Measurements from ENCODE around the gene PRKRA. TPM values are rescaled to one million over a fixed set of nuclear protein-coding genes. Genes with fewer than 3 reads are reported as not detected.
A peak's percentile ranks its signal among the peaks of the same experiment; 100 is the strongest.

Gene PRKRA
- total RNA-seq, 6 experiments from 2014 or later, result 11.2 to 20.5 (median 14.4) TPM

DNA sequence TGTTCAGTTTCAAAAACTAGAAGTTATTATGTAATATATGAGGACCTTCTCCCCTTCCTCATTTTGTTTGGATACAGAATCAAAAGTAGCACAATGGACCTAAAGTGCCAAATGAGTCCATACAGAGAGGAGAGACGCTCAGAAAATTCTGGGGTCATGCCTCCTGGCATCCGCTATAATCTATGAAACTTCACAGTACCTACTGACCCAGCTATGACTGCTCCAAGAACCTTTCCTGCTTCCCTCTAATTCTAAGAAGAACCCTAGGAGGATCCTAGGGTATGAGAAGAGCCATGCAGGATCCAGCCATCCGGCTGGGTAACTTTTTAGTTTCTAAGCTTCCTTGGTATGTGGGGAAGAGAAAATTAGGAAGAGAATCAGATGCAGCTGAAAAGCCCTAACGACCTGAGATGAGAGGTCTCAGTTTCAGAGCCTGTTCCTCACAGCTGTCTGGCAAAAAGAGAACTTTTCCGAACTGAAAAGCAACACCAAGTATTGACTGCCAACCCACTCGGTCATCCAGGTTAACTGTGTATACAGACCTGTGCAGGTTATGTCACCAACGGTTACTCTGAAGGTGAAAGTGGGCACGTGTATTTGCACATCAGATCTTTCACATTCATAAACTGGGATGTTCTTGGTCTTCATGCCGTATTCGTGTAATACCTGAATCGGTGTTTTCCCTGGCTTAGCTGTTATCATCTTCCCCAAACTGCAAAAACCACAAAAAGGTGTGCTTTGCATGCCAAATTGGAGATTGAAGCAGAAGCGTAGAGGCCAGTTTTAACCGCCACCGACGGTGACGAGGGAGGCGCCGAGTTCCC lies 1.1 kb downstream of the PRKRA start:
- H3K27me3 ChIP-seq, result no peaks in the 10 kb centered on the region
- intact Hi-C loops (cut with DNase I), result no loop called here
- peak overlapping the region; percentile 92 to 98 (median 93) for H3K27ac ChIP-seq
- peaks cover 0 to 33% (median 12%) of the 10 kb centered on the region in 4 donors for H3K36me3 ChIP-seq
- H3K4me1 ChIP-seq, result peaks cover 0 to 16% (median 6%) of the 10 kb centered on the region in 4 donors
- H3K4me3 ChIP-seq, result peak overlapping the region; percentile 72 to 88 (median 88)
- ATAC-seq (peak; percentile 13 to 47 (median 24)), DNase-seq (peak in 1 of 3 donors; percentile 79)
- WGBS (ENCODE audit: insufficient coverage, low coverage, low lambda C conversion rate, missing lambda C conversion rate), result 4% methylated on average over 18 of the region's 18 CpGs
- H3K9me3 ChIP-seq, result no peaks in the 10 kb centered on the region
- TF ChIP-seq POLR2A (IDR thresholded peaks at IDR 0.05), result no peak
- TF ChIP-seq CTCF (IDR thresholded peaks at IDR 0.05), result no peak

- intact Hi-C loops (cut with DNase I), result no loop called here
- Histone ChIP-seq H3K27me3 (no peaks in the 10 kb centered on the region), H3K9me3 (no peaks in the 10 kb centered on the region), H3K4me1 (peaks cover 0 to 16% (median 6%) of the 10 kb centered on the region in 4 donors), H3K36me3 (peaks cover 0 to 41% (median 15%) of the 10 kb centered on the region in 4 donors), H3K4me3 (peak overlapping the region in 2 of 3 donors; percentile 88), H3K27ac (peak overlapping the region in 2 of 3 donors; percentile 92 to 98)
- DNase-seq (no peak), ATAC-seq (no peak)
- TF ChIP-seq CTCF (IDR thresholded peaks at IDR 0.05) (no peak), POLR2A (IDR thresholded peaks at IDR 0.05) (no peak)
- WGBS (ENCODE audit: insufficient coverage, low coverage, low lambda C conversion rate, missing lambda C conversion rate), result 56% methylated on average over 4 of the region's 4 CpGs
Observed at GRCh38 chr2:178448968-178449661, 1.9 kb downstream of the PRKRA start.

DNA sequence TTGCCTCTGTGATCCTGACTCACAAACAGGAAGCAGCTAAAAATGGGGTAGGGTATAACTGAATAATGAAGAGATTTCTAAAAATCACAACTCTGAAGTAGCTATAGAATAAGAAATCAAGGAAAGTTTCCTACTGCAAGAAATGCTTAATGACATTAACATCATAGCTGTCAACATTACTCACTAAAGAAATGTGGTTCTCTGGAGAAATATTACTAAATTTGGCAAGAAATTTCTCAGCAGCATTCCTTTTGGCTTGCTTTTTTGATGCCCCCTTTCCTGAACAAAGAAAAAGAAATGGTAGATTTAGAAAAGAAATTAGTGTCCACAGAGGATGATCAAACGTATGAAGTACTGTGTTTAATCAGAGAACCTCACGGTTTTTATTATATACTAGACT lies 9.5 kb downstream of the PRKRA start:
- H3K9me3 ChIP-seq, result no peaks in the 10 kb centered on the region
- TF ChIP-seq CTCF (IDR thresholded peaks at IDR 0.05) (no peak), POLR2A (IDR thresholded peaks at IDR 0.05) (no peak)
- ATAC-seq (no peak), DNase-seq (no peak)
- no peak overlapping the region for H3K27ac ChIP-seq
- no peaks in the 10 kb centered on the region for H3K27me3 ChIP-seq
- intact Hi-C loops (cut with DNase I), result no loop called here
- H3K4me3 ChIP-seq, result no peak overlapping the region
- no peaks in the 10 kb centered on the region for H3K4me1 ChIP-seq
- H3K36me3 ChIP-seq, result peaks cover 0 to 72% (median 27%) of the 10 kb centered on the region in 4 donors
- WGBS (ENCODE audit: insufficient coverage, low coverage, low lambda C conversion rate, missing lambda C conversion rate), result 88% methylated on average over 2 of the region's 2 CpGs

DNA sequence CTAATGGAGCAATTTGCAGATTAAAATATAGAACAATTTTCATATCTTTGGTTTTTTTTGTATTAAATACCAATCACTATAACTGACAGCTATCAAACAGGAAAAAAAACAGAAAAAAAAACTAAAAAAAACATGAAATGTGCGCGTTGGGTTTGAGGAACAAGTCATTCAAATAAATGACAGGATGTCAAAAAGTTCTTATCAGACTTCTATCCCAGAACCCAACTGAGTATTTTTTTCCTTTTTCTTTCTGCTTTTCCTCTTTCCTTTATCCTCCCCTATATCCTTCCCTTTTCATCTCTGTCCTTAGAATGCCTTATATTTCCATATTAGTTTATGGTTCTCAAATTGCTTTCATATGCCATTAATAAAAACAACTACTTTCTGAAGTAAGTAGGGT lies 14.3 kb downstream of the PRKRA start:
- no peaks in the 10 kb centered on the region for H3K9me3 ChIP-seq
- H3K4me3 ChIP-seq, result no peak overlapping the region
- no peak overlapping the region for H3K27ac ChIP-seq
- TF ChIP-seq POLR2A (IDR thresholded peaks at IDR 0.05) (no peak), CTCF (IDR thresholded peaks at IDR 0.05) (no peak)
- no peaks in the 10 kb centered on the region for H3K27me3 ChIP-seq
- peaks cover 0 to 69% (median 33%) of the 10 kb centered on the region in 4 donors for H3K36me3 ChIP-seq
- no peaks in the 10 kb centered on the region for H3K4me1 ChIP-seq
- 95% methylated on average over 2 of the region's 2 CpGs for WGBS (ENCODE audit: insufficient coverage, low coverage, low lambda C conversion rate, missing lambda C conversion rate)
- ATAC-seq (no peak), DNase-seq (no peak)
- intact Hi-C loops (cut with DNase I), result no loop called here
